GM18499 (cell line): ENCODE data around the gene NDFIP2.
"Not testable (repeated sequence)": the region's sequence is repeated elsewhere in the genome, so short reads cannot be mapped to it uniquely, and the experiment has no call there.

Experiments
- ATAC-seq: cut with Tn5 transposase; IDR thresholded peaks from one replicate; pipeline ENCODE4 v1.9.1; 2021; ENCODE audit warnings: moderate number of reproducible peaks; ENCODE audit not compliant: insufficient read depth, unreplicated experiment

NDFIP2 gene

GRCh38 chr13:79530270-79530669, 49.3 kb downstream of the NDFIP2 start:
- no peak for ATAC-seq

- ATAC-seq = no peak
Observed at GRCh38 chr13:79531542-79532254, 50.7 kb downstream of the NDFIP2 start.

- no peak for ATAC-seq
Observed at GRCh38 chr13:79532576-79532975, 51.6 kb downstream of the NDFIP2 start.

- ATAC-seq = no peak
Observed at GRCh38 chr13:79533781-79534400, 52.9 kb downstream of the NDFIP2 start.

- ATAC-seq = no peak
Observed at GRCh38 chr13:79534596-79534995, 53.6 kb downstream of the NDFIP2 start.

- ATAC-seq = no peak
Observed at GRCh38 chr13:79538757-79539156, 57.8 kb downstream of the NDFIP2 start.

- ATAC-seq = no peak
Observed at GRCh38 chr13:79540504-79540903, 59.5 kb downstream of the NDFIP2 start.

- ATAC-seq = peak; percentile 69
Observed at GRCh38 chr13:79541426-79542049, 60.6 kb downstream of the NDFIP2 start.

GRCh38 chr13:79543883-79544282, 62.9 kb downstream of the NDFIP2 start:
- no peak for ATAC-seq

- ATAC-seq = no peak
Observed at GRCh38 chr13:79547211-79548195, 66.5 kb downstream of the NDFIP2 start.

GRCh38 chr13:79548902-79549301, 67.9 kb downstream of the NDFIP2 start:
- no peak for ATAC-seq

- no peak for ATAC-seq
Observed at GRCh38 chr13:79549355-79550106, 68.6 kb downstream of the NDFIP2 start.

GRCh38 chr13:79557666-79558065, 76.7 kb downstream of the NDFIP2 start:
- ATAC-seq = no peak

GRCh38 chr13:79560954-79561353, 80.0 kb downstream of the NDFIP2 start:
- ATAC-seq = no peak

GRCh38 chr13:79562557-79562956, 81.6 kb downstream of the NDFIP2 start:
- ATAC-seq = no peak

- ATAC-seq = no peak
Observed at GRCh38 chr13:79566118-79566517, 85.2 kb downstream of the NDFIP2 start.

- no peak for ATAC-seq
Observed at GRCh38 chr13:79571147-79571546, 90.2 kb downstream of the NDFIP2 start.

GRCh38 chr13:79573892-79574291, 92.9 kb downstream of the NDFIP2 start:
- ATAC-seq = not testable (repeated sequence)

GRCh38 chr13:79581870-79582315, 100.9 kb downstream of the NDFIP2 start:
- ATAC-seq = no peak

- ATAC-seq = no peak
Observed at GRCh38 chr13:79582896-79583295, 101.9 kb downstream of the NDFIP2 start.
